ENCODE measurements around the gene RYR2. TPM values are rescaled to one million over a fixed set of nuclear protein-coding genes. Genes with fewer than 3 reads are reported as not detected.

The RYR2 gene
- total RNA-seq, 2 donors from 2014 or later: 0.18 to 0.45 TPM

DNA sequence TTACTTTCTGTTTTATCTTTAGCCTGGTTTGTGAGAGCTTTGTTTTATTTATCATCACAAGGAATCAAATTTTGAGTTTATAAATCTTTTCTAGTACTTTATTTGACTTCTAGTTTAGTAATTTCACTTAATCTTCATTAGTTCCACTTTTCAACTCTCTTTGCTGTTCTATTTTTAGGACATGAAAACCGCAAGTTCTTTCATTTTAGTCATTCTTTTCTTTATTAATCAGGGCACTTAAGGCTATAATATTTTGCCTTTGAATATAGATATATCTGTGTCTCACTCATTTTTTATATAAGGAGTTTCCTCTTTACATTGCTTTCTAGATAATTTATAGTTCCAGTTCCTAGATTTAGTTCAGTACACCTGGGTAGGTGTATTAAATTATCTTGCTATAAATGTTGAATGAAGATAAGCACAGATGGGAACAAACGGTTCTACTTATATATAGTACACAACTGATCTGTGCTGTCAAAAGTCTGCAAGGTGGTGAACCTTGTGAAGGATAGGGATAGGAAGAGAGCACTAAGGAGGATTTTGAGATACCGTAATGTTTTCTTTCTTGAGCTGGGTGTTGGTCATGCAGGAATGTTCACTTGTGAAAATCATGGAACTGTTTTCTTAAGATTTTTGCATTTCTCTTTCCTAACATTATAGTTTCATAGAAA, 402.3 kb downstream of the RYR2 start:
- ATAC-seq: no peak
- intact Hi-C loops (cut with DNase I, micrococcal nuclease): no loop called here
- no peak for DNase-seq

GRCh38 chr1:237448042-237448441, 406.1 kb downstream of the RYR2 start:
- intact Hi-C loops (cut with DNase I, micrococcal nuclease): no loop called here
- DNase-seq: no peak
- no peak for ATAC-seq

- ATAC-seq (no peak), DNase-seq (no peak)
- intact Hi-C loops (cut with DNase I, micrococcal nuclease): no loop called here
These were observed 415.6 kb downstream of the RYR2 start for GRCh38 chr1:237457573-237457972.

- DNase-seq (no peak), ATAC-seq (no peak)
- intact Hi-C loops (cut with DNase I, micrococcal nuclease): no loop called here
These were observed 425.3 kb downstream of the RYR2 start for GRCh38 chr1:237467320-237467719.

- no peak for ATAC-seq
- DNase-seq: no peak
- intact Hi-C loops (cut with DNase I, micrococcal nuclease): no loop called here
These were observed 428.8 kb downstream of the RYR2 start for GRCh38 chr1:237470712-237471338.

GRCh38 chr1:237471377-237471776, 429.4 kb downstream of the RYR2 start:
- ATAC-seq (no peak), DNase-seq (no peak)
- intact Hi-C loops (cut with DNase I, micrococcal nuclease): no loop called here

GRCh38 chr1:237471956-237472355, 430.0 kb downstream of the RYR2 start:
- no peak for DNase-seq
- no peak for ATAC-seq
- intact Hi-C loops (cut with DNase I, micrococcal nuclease): no loop called here

GRCh38 chr1:237473854-237474253, 431.9 kb downstream of the RYR2 start:
- ATAC-seq (no peak), DNase-seq (no peak)
- intact Hi-C loops (cut with DNase I, micrococcal nuclease): no loop called here

DNA sequence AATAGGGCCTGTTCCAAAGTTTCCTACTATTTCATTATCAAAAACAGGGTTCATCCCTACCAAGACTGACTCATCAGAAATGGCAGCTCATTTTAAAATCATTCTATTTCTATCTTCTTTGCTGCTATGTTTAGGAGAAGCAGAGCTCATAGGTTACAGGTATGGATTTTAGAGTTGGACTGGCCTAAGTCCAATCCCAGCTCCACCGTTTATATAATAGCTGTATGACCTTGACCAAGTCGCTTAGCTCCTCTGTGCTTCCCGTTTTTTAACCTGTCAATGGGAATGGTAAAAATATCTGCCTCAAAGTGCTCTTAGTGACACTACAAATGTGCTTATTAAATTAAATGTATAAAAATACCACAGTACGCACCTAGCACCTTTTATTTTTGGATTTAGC, 436.1 kb downstream of the RYR2 start:
- DNase-seq (no peak), ATAC-seq (no peak)
- intact Hi-C loops (cut with DNase I, micrococcal nuclease): no loop called here

DNA sequence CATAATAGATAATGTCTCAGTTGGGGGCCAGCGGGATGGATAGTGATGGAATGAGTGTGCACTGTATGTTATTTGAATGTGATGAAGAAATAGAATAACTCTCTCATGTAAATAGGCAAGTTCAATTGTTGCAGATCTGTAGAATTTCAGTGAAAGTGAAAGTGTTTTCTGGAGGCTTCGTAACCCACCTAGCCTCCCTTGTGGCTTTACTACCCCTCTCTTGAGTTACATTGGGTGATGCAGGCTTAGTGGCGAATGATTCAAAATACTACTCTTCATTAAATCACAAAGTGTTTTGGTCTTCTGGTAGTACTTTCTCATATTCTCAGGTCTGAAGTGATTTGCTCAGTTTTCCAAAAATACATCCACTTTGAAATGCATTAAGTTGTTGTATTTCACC, 436.9 kb downstream of the RYR2 start:
- ATAC-seq: no peak
- intact Hi-C loops (cut with DNase I, micrococcal nuclease): no loop called here
- DNase-seq: no peak

- intact Hi-C loops (cut with DNase I, micrococcal nuclease): no loop called here
- DNase-seq (no peak), ATAC-seq (no peak)
These were observed 440.8 kb downstream of the RYR2 start for GRCh38 chr1:237482777-237483176.

- ATAC-seq: no peak
- no peak for DNase-seq
- intact Hi-C loops (cut with DNase I, micrococcal nuclease): no loop called here
These were observed 450.4 kb downstream of the RYR2 start for GRCh38 chr1:237492359-237492758.

GRCh38 chr1:237500566-237500965, 458.6 kb downstream of the RYR2 start:
- no peak for DNase-seq
- intact Hi-C loops (cut with DNase I, micrococcal nuclease): no loop called here

GRCh38 chr1:237503292-237503691, 461.3 kb downstream of the RYR2 start:
- ATAC-seq (no peak), DNase-seq (no peak)
- intact Hi-C loops (cut with DNase I, micrococcal nuclease): no loop called here

More at GRCh38 chr1:237500566-237500965, 458.6 kb downstream of the RYR2 start:
- no peak for ATAC-seq

GRCh38 chr1:237507005-237507404, 465.0 kb downstream of the RYR2 start:
- intact Hi-C loops (cut with DNase I, micrococcal nuclease): no loop called here
- ATAC-seq: no peak
- no peak for DNase-seq

- intact Hi-C loops (cut with DNase I, micrococcal nuclease): no loop called here
- ATAC-seq (no peak), DNase-seq (no peak)
These were observed 467.8 kb downstream of the RYR2 start for GRCh38 chr1:237509748-237510147.

- ATAC-seq (no peak), DNase-seq (no peak)
- intact Hi-C loops (cut with DNase I, micrococcal nuclease): no loop called here
These were observed 483.1 kb downstream of the RYR2 start for GRCh38 chr1:237525102-237525501.

- DNase-seq: no peak
- intact Hi-C loops (cut with DNase I, micrococcal nuclease): no loop called here
- no peak for ATAC-seq
These were observed 485.8 kb downstream of the RYR2 start for GRCh38 chr1:237527761-237528160.

DNA sequence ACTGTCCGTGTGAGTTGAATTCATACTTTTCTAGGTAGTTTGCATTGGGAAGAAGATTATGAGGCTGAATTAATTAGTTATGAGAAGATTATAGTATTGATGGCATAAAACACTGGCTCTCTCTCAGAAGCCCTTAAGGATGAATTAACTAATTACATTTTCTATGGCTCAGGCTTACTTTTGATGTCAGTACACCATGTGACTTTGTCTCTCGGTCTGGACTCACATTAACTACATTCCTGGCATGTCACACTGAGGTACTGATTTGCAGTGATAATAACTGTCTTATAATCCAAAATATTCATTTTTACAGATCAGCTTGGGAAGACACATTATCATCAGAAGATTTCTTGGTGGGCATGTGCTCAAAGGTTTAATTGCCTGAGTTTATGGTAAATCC, 486.6 kb downstream of the RYR2 start:
- no peak for ATAC-seq
- intact Hi-C loops (cut with DNase I, micrococcal nuclease): no loop called here
- no peak for DNase-seq

DNA sequence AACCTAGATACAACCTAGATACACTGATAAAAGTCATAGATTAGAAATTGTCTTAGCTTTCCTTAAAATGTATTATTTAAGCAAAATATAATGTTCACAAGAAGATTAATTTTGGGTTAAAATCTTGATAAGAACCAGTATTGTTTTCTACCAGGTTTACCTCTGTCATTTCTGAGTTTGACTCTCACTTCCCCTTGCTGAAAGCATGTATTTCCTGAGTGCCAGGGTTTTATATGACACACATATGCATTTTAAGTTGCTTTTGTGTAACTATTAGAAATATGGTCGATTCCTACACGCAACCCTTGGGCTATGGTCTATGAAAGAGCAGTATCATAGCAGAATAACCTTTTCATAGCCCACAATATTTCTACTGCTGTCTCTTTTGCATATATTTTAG, 497.1 kb downstream of the RYR2 start:
- intact Hi-C loops (cut with DNase I, micrococcal nuclease): no loop called here
- ATAC-seq (no peak), DNase-seq (no peak)

Measured in left colon (tissue), 2 donors.